HepG2 (cell line): Measurements from ENCODE around the gene PFDN2. TPM values are rescaled to one million over a fixed set of nuclear protein-coding genes. Genes with fewer than 3 reads are reported as not detected.

Experiments used
- CHD4 ChIP-seq: fragments of 200-600 bp; sonication (generic); IDR thresholded peaks from 2 replicates; pipeline ENCODE4 v1.7.0; 2017; ENCODE audit warnings: mild to moderate bottlenecking, low read length, borderline replicate concordance
- HMGA1 ChIP-seq: sonication (generic); formaldehyde crosslinking; conservative IDR thresholded peaks from 2 replicates; pipeline ENCODE4 v1.4.0; 2020; ENCODE audit warnings: missing genetic modification reagents
- HNRNPUL1 ChIP-seq: fragments of 200-400 bp; formaldehyde crosslinking; IDR thresholded peaks from 2 replicates; pipeline ENCODE4 v1.6.1; 2017; ENCODE audit warnings: low read depth, mild to moderate bottlenecking, low read length, moderate library complexity
- IRX3 ChIP-seq: sonication (generic); formaldehyde crosslinking; IDR thresholded peaks from 2 replicates; pipeline ENCODE4 v1.8.1; 2023; ENCODE audit warnings: mild to moderate bottlenecking, low read depth, missing genetic modification reagents, borderline replicate concordance
- MEF2D ChIP-seq: sonication (generic); formaldehyde crosslinking; IDR thresholded peaks from 2 replicates; pipeline ENCODE4 v1.5.1; 2020; ENCODE audit warnings: mild to moderate bottlenecking, missing genetic modification reagents
- NPAS2 ChIP-seq: sonication (generic); formaldehyde crosslinking; IDR thresholded peaks from 2 replicates; pipeline ENCODE4 v1.8.0; 2022; ENCODE audit warnings: mild to moderate bottlenecking, missing genetic modification reagents, borderline replicate concordance
- NR2F1 ChIP-seq, 2 experiments: fragments of 450-650 bp in 1 of 2; formaldehyde crosslinking in 1 of 2; IDR thresholded peaks; 2 replicates each; pipeline versions ENCODE4 v1.5.0 to v1.6.1; 2016 to 2020; ENCODE audit warnings: mild to moderate bottlenecking in 1 of 2, missing compliant biosample characterization in 1 of 2, missing genetic modification reagents in 1 of 2, moderate library complexity in 1 of 2
- NR2F6 ChIP-seq, 2 experiments: IDR thresholded peaks; 2 replicates each; pipeline ENCODE4 v1.6.1; 2016; ENCODE audit warnings: antibody characterized with exemption in 1 of 2, mild to moderate bottlenecking in 1 of 2
- NRL ChIP-seq: sonication (generic); formaldehyde crosslinking; IDR thresholded peaks from 2 replicates; pipeline ENCODE4 v1.5.0; 2020; ENCODE audit warnings: missing genetic modification reagents, mild to moderate bottlenecking, moderate library complexity, borderline replicate concordance
- PHF8 ChIP-seq: sonication (generic); formaldehyde crosslinking; IDR thresholded peaks from 2 replicates; pipeline ENCODE4 v1.5.0; 2020; ENCODE audit warnings: missing genetic modification reagents
- PRMT3 ChIP-seq: sonication (generic); formaldehyde crosslinking; IDR thresholded peaks from 2 replicates; pipeline ENCODE4 v1.8.1; 2022; ENCODE audit warnings: low read depth, mild to moderate bottlenecking, moderate library complexity, missing genetic modification reagents, borderline replicate concordance
- RARA ChIP-seq: IDR thresholded peaks from 2 replicates; pipeline ENCODE4 v1.6.1; 2016; ENCODE audit warnings: missing genetic modification reagents, missing compliant biosample characterization
- RELA ChIP-seq: sonication (generic); formaldehyde crosslinking; IDR thresholded peaks from 2 replicates; pipeline ENCODE4 v1.4.0; 2020; ENCODE audit warnings: missing genetic modification reagents
- RFXAP ChIP-seq: sonication (generic); formaldehyde crosslinking; IDR thresholded peaks from 2 replicates; pipeline ENCODE4 v1.4.0; 2020; ENCODE audit warnings: missing genetic modification reagents, borderline replicate concordance
- SOX13 ChIP-seq, 3 experiments: fragments of 450-650 bp in 1 of 3; sonication (generic) in 1 of 3; formaldehyde crosslinking in 1 of 3; IDR thresholded peaks in 2 of 3; conservative IDR thresholded peaks in 1 of 3; 2 replicates each; pipeline versions ENCODE4 v1.5.0 to v1.6.1; 2016 to 2020; ENCODE audit warnings: antibody characterized with exemption in 1 of 3, mild to moderate bottlenecking in 1 of 3, missing compliant biosample characterization in 1 of 3, missing genetic modification reagents in 1 of 3, moderate library complexity in 1 of 3
- ZNF138 ChIP-seq: sonication (generic); formaldehyde crosslinking; IDR thresholded peaks from 2 replicates; pipeline ENCODE4 v1.5.0; 2020; ENCODE audit warnings: mild to moderate bottlenecking, low read depth, missing genetic modification reagents
- ZNF430 ChIP-seq: sonication (generic); formaldehyde crosslinking; IDR thresholded peaks from 2 replicates; pipeline ENCODE4 v1.9.0; 2021; ENCODE audit warnings: mild to moderate bottlenecking, missing genetic modification reagents
- ZNF547 ChIP-seq: sonication (generic); formaldehyde crosslinking; IDR thresholded peaks from 2 replicates; pipeline ENCODE4 v1.5.1; 2020; ENCODE audit warnings: mild to moderate bottlenecking, missing genetic modification reagents
- ZNF703 ChIP-seq: sonication (generic); formaldehyde crosslinking; IDR thresholded peaks from 2 replicates; pipeline ENCODE4 v1.5.1; 2020; ENCODE audit warnings: missing genetic modification reagents, mild to moderate bottlenecking, moderate library complexity, borderline replicate concordance
- ZNF766 ChIP-seq: sonication (generic); formaldehyde crosslinking; IDR thresholded peaks from 2 replicates; pipeline ENCODE4 v1.5.0; 2020; ENCODE audit warnings: missing genetic modification reagents, borderline replicate concordance
- polyA plus RNA-seq, 8 experiments: library from polyadenylated mRNA; depleted of rRNA in 3 of 8; stranded (reverse) in 7 of 8; unstranded in 1 of 8; fragments of >200 nt; fragmentation: Illumina TruSeq in 4 of 8; extraction: Trizol in 4 of 8; gene quantifications; 2 replicates each; pipeline versions ENCODE4 v1.2.1 to v1.2.3, GENCODE V29; 2011 to 2016; ENCODE audit warnings: low read depth in 4 of 8, missing spikeins in 1 of 8, mixed read lengths in 1 of 8; ENCODE audit not compliant: insufficient read depth in 1 of 8
- total RNA-seq, 5 experiments: library from RNA; depleted of rRNA; stranded (reverse); fragments of >200 nt; fragmentation: Illumina TruSeq; extraction: Trizol; gene quantifications; 2 replicates each; pipeline ENCODE4 v1.2.3, GENCODE V29; 2016; ENCODE audit warnings: low read depth in 1 of 5
- TF ChIP-seq, protein P1 (sequence below): sonication (generic); formaldehyde crosslinking; IDR thresholded peaks from 2 replicates; pipeline ENCODE4 v1.4.0; 2020; ENCODE audit warnings: missing genetic modification reagents
- TF ChIP-seq, protein P2 (sequence below), 2 experiments: sonication (generic) in 1 of 2; formaldehyde crosslinking in 1 of 2; IDR thresholded peaks; 2 replicates each; pipeline versions ENCODE4 v1.4.0 to v1.6.1; 2018 to 2020; ENCODE audit warnings: missing genetic modification reagents in 2 of 2, borderline replicate concordance in 1 of 2, low read depth in 1 of 2, mild to moderate bottlenecking in 1 of 2, missing biosample characterization in 1 of 2
- TF ChIP-seq, protein P3 (sequence below): sonication (generic); formaldehyde crosslinking; IDR thresholded peaks from 2 replicates; pipeline ENCODE4 v1.5.0; 2020; ENCODE audit warnings: missing genetic modification reagents
- TF ChIP-seq, protein P4 (sequence below): sonication (generic); formaldehyde crosslinking; IDR thresholded peaks from 2 replicates; pipeline ENCODE4 v1.4.0; 2020; ENCODE audit warnings: missing genetic modification reagents
- TF ChIP-seq, protein P5 (sequence below): sonication (generic); formaldehyde crosslinking; IDR thresholded peaks from 2 replicates; pipeline ENCODE4 v1.8.0; 2022; ENCODE audit warnings: missing genetic modification reagents, low read depth, mild to moderate bottlenecking, borderline replicate concordance

Gene PFDN2
- total and polyA plus RNA-seq, 2 of the 13 experiments (the other 11 are each of a cell fraction or from before 2014, with no cell fraction given), result 62.6 to 63.6 TPM

DNA sequence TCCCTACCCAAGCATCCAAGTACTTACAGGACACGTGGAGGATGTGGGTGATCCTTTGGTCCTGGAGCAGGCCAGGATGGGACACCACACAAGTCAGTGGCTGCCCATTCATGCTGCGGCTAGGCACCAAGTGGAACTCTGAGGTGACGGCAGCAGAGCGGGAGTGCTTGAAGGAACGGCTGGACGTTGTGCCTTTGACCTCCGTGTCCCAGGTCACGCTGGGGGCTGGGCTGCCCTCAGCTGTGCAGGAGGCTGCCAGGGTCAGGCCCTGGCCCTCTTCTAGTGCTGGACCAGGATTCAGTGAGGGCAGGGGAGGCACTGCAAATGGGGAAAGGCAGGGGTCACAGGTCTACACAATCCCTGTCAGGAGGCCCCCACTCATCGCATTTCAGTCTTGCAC is 40.4 kb downstream of the PFDN2 start (continued):
- no peak for TF ChIP-seq IRX3 (CRISPR knock-in tag)
- TF ChIP-seq NR2F1 (CRISPR knock-in tag; IDR thresholded peaks at IDR 0.05), result peak in 1 of 2 experiments; percentile 67; a peak in 2 of 4 replicates
- no peak for TF ChIP-seq HMGA1 (CRISPR knock-in tag)
- 0 out of 2 replicates have a peak, but pooled peaks have one; percentile 32 for TF ChIP-seq RARA (CRISPR knock-in tag)
- TF ChIP-seq SOX13 (IDR thresholded peaks at IDR 0.05), result no peak
- TF ChIP-seq SOX13 (CRISPR knock-in tag; conservative IDR thresholded peaks at IDR 0.05 in 1 of 2, IDR thresholded peaks at IDR 0.05 in 1 of 2), result no peak
- no peak for TF ChIP-seq NRL (CRISPR knock-in tag)
- no peak for TF ChIP-seq RFXAP (CRISPR knock-in tag)
- no peak for TF ChIP-seq PRMT3
- no peak for TF ChIP-seq ZNF430 (CRISPR knock-in tag)
- TF ChIP-seq, protein P1, sequence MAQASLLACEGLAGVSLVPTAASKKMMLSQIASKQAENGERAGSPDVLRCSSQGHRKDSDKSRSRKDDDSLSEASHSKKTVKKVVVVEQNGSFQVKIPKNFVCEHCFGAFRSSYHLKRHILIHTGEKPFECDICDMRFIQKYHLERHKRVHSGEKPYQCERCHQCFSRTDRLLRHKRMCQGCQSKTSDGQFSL (CRISPR knock-in tag), result no peak
- TF ChIP-seq ZNF766 (CRISPR knock-in tag), result no peak
- no peak for TF ChIP-seq PHF8 (CRISPR knock-in tag)
- TF ChIP-seq CHD4, result no peak
- TF ChIP-seq ZNF547 (CRISPR knock-in tag), result no peak
- no peak for TF ChIP-seq HNRNPUL1
- TF ChIP-seq, protein P2, sequence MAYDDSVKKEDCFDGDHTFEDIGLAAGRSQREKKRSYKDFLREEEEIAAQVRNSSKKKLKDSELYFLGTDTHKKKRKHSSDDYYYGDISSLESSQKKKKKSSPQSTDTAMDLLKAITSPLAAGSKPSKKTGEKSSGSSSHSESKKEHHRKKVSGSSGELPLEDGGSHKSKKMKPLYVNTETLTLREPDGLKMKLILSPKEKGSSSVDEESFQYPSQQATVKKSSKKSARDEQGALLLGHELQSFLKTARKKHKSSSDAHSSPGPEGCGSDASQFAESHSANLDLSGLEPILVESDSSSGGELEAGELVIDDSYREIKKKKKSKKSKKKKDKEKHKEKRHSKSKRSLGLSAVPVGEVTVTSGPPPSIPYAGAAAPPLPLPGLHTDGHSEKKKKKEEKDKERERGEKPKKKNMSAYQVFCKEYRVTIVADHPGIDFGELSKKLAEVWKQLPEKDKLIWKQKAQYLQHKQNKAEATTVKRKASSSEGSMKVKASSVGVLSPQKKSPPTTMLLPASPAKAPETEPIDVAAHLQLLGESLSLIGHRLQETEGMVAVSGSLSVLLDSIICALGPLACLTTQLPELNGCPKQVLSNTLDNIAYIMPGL (CRISPR knock-in tag; IDR thresholded peaks at IDR 0.05; ENCODE audit: borderline replicate concordance in 1 of 2, low read depth in 1 of 2), result no peak
- TF ChIP-seq NR2F6 (IDR thresholded peaks at IDR 0.05), result no peak; the same call in 1 of the 2 replicates
- peak; percentile 48; the same call in 1 of the 2 replicates for TF ChIP-seq NR2F6 (CRISPR knock-in tag; IDR thresholded peaks at IDR 0.05)
- no peak for TF ChIP-seq ZNF703
- TF ChIP-seq NPAS2 (CRISPR knock-in tag), result no peak
- no peak for TF ChIP-seq MEF2D (CRISPR knock-in tag)
- no peak for TF ChIP-seq RELA (CRISPR knock-in tag)
- TF ChIP-seq, protein P3, sequence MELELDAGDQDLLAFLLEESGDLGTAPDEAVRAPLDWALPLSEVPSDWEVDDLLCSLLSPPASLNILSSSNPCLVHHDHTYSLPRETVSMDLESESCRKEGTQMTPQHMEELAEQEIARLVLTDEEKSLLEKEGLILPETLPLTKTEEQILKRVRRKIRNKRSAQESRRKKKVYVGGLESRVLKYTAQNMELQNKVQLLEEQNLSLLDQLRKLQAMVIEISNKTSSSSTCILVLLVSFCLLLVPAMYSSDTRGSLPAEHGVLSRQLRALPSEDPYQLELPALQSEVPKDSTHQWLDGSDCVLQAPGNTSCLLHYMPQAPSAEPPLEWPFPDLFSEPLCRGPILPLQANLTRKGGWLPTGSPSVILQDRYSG (CRISPR knock-in tag), result no peak
- TF ChIP-seq, protein P4, sequence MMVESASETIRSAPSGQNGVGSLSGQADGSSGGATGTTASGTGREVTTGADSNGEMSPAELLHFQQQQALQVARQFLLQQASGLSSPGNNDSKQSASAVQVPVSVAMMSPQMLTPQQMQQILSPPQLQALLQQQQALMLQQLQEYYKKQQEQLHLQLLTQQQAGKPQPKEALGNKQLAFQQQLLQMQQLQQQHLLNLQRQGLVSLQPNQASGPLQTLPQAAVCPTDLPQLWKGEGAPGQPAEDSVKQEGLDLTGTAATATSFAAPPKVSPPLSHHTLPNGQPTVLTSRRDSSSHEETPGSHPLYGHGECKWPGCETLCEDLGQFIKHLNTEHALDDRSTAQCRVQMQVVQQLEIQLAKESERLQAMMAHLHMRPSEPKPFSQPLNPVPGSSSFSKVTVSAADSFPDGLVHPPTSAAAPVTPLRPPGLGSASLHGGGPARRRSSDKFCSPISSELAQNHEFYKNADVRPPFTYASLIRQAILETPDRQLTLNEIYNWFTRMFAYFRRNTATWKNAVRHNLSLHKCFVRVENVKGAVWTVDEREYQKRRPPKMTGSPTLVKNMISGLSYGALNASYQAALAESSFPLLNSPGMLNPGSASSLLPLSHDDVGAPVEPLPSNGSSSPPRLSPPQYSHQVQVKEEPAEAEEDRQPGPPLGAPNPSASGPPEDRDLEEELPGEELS (CRISPR knock-in tag), result no peak
- no peak for TF ChIP-seq ZNF138
- TF ChIP-seq, protein P5, sequence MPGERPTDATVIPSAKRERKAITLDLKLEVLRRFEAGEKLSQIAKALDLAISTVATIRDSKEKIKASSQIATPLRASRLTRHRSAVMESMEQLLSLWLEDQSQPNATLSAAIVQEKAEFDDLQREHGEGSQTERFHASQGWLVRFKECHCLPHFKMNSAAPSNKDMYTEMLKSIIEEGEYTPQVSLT (CRISPR knock-in tag), result no peak
